ENCODE data around the gene CD300E.
"Not testable (repeated sequence)": the region's sequence is repeated elsewhere in the genome, so short reads cannot be mapped to it uniquely, and the experiment has no call there.

CD300E gene

GRCh38 chr17:74598346-74599022, 25.1 kb downstream of the CD300E start:
- DNase-seq (ENCODE audit: low read depth) = no peak

- DNase-seq (ENCODE audit: low read depth) = no peak
These were observed 26.3 kb downstream of the CD300E start for GRCh38 chr17:74597069-74597790.

- DNase-seq (ENCODE audit: low read depth) = no peak
These were observed 28.3 kb downstream of the CD300E start for GRCh38 chr17:74595037-74595750.

GRCh38 chr17:74592087-74592990, 31.2 kb downstream of the CD300E start, which contains the start of gene CD300LD:
TSS of gene CD300LD (minus strand) at chr17:74592283. CDS start at chr17:74592202, 81 bp downstream.
- no peak for DNase-seq (ENCODE audit: low read depth)

DNA sequence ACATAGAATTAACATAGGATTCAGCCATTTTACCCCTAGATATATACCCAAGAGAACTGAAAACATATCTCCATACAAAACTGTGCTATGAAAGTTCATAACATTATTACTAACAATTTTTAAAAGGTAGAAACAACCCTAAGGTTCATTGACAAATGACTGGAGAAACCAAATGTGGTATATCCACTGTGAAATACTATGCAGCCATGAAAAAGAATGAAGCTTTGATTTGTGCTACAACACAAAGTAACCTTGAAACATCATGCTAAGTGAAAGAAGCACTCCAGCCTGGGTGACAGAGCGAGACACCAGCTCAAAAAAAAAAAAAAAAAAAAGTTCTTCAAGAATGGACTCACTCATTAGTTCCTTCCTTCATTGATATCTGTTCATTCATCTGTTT, 32.0 kb downstream of the CD300E start:
- DNase-seq (ENCODE audit: low read depth) = no peak

GRCh38 chr17:74585711-74586110, 37.8 kb downstream of the CD300E start:
- no peak for DNase-seq (ENCODE audit: low read depth)

DNA sequence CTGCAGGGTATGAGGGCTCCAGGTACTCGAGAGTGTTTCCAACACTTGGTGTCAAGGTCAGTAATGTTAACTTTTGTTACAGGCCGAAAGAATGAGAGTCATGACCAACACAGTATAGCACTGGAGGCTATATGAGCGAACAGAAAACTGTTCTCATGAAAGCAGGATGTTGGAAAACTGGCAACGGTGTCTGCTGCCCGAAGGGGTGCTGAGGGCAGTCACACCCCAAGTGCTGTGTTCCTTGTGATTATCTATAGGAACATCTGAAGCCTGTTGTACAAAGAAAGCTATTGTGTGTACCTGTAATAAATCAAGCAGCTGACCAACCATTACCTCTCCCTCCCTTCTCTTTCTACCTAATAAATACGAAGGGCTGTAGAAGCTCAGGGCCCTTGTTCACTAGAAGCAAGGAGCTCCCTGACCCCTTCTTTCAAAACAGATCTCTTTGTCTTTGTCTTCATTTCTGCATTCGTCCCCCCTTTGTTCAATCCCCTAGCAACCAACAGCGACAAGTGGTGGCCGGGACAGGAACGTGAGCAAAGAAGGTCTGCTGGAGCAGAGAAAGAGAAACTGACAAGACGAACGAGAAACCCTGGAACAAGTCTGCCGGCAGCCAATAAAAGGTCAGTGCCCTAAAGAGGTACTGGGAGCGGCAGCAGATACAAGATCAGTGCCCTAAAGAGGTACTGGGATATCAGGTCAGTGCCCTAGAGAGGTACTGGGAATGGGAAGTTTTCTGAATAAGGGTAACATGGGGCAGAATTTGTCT, 39.1 kb downstream of the CD300E start:
- no peak for DNase-seq (ENCODE audit: low read depth)

DNA sequence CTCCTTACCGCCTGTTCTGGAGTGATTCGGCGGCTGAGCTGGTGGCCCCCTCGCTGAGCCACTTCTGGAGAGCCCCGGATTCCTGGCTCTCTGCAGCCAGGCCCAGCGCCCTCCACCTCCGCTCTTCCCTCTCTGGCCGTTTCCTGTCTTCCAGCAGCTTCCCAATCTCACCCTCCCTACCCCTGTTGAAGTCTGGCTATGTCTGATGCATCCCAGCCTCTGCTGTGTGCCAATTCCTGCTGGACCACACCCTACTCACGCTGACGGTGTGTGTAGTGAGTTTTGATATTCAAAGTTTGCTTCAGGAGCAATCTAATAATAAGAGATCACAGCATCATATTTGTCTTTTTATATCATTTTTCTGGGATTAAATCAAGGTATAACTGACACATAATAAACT, 40.9 kb downstream of the CD300E start:
- DNase-seq (ENCODE audit: low read depth) = no peak

DNA sequence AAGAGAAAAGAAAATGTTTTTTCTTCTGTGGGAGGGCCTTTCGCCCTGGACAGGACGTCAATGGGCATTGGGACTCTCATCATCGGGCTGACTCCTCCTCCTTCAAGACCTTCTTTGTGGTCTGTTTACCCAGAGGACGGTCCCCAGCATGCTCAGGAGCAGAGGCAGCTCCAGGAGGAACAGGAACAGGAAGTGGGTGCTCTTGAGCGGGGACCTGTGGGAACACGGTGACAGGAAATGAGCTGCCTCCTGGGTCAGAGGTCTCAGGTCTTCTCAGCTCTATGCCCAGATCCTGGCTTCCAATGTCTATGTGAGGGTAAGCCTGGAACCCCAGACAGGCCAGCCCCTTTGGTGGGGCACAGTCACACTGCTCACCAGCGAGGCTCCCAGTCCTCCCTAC, 43.6 kb downstream of the CD300E start:
- no peak for DNase-seq (ENCODE audit: low read depth)

GRCh38 chr17:74578979-74579378, 44.6 kb downstream of the CD300E start:
- no peak for DNase-seq (ENCODE audit: low read depth)

DNA sequence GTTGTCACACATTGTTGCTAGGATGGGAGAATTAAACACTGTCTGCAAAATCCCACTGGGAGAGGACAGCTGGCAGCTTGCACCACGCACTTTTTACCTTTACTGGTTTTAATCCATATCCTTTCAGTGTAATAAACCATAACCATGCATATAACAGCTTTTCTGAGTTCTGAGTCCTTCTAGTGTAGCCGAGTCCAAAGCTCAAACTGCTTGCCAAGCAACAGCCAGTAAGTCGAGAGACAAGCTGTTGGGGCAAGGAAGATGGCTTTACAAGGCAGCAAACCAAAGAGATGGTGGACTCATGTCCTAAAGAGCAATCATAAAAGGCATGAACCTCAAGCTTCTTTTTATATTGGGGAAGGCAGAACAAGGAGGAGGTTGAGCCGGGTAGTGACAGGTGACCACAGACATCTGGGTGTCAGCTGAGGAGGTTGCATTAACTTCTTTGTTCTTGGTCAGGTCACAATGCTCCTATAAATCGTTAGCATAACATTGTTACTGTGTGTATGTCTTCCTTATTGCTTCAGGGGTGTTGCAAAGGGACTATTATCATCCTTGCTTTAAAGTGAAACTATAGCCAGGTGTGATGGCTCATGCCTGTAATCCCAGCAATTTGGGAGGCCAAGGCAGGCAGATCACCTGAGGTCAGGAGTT, 48.9 kb downstream of the CD300E start:
- DNase-seq (ENCODE audit: low read depth) = no peak

DNA sequence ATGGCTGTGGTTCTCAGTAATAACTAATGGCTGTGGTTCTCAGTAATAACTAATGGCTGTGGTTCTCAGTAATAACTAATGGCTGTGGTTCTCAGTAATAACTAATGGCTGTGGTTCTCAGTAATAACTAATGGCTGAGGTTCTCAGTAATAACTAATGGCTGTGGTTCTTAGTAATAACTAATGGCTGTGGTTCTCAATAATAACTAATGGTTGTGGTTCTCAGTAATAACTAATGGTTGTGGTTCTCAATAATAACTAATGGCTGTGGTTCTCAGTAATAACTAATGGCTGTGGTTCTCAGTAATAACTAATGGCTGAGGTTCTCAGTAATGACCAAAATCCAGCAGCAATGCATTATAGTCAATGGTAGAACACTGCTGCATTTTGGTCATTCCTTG, 49.9 kb downstream of the CD300E start:
- DNase-seq (ENCODE audit: low read depth) = not testable (repeated sequence)

GRCh38 chr17:74573169-74573568, 50.4 kb downstream of the CD300E start:
- DNase-seq (ENCODE audit: low read depth) = no peak

- DNase-seq (ENCODE audit: low read depth) = no peak
These were observed 51.8 kb downstream of the CD300E start for GRCh38 chr17:74571621-74572270.

- no peak for DNase-seq (ENCODE audit: low read depth)
These were observed 54.2 kb downstream of the CD300E start for GRCh38 chr17:74569020-74570003.

- DNase-seq (ENCODE audit: low read depth) = no peak
These were observed 55.2 kb downstream of the CD300E start for GRCh38 chr17:74568106-74568873.

DNA sequence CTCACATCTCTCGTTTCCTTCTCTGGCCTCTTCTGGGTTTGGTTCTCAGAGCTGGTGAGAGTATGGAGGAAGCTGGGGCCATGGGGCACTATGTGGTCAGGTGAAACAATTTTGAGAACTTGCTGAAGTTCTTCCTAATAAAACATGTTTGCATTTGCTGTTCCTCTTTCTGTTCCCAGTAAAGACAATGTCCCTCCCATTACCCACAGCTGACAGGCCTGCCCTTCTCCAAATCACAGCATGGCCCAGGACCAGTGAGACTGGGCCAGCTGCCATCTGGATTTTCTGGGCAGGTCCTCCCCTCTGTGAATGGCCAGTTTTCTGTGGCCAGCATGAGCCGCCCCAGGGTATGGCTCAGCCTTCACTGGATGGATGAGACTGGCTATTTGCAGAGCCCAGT, 56.1 kb downstream of the CD300E start, which contains the start of gene CD300H:
TSS of gene CD300H (minus strand) at position 113 of the 400 bp plus-strand sequence.
- no peak for DNase-seq (ENCODE audit: low read depth)
